Endothelial cell of umbilical vein (primary cell): ENCODE measurements around the gene ATP9B. TPM values are rescaled to one million over a fixed set of nuclear protein-coding genes. Genes with fewer than 3 reads are reported as not detected.

Source experiments
- BruUV-seq: library from RNA; stranded (reverse); fragments of 400-500 nt; replicated peaks from 2 replicates; lab custom pipeline; 2021; lab: Mats Ljungman, UMichigan
- CTCF ChIA-PET: fragments of 300-600, 350-600 bp; sonication (Branson Sonifier 250); formaldehyde crosslinking; loops from one replicate; lab custom pipeline; 2021; ENCODE audit warnings: antibody characterized with exemption, inconsistent platforms; lab: Charles Lee
- POLR2A ChIA-PET: fragments of 300-600, 350-600 bp; sonication (Branson Sonifier 250); formaldehyde crosslinking; loops from one replicate; lab custom pipeline; 2021; ENCODE audit warnings: antibody characterized with exemption, inconsistent platforms; lab: Charles Lee
- DNase-seq: peaks from one replicate; pipeline ENCODE4 v3.0.0-alpha.2; 2011; ENCODE audit warnings: low read depth, low spot score
- FAIRE-seq: peaks from 2 replicates; lab custom pipeline; 2011; peaks lifted over from hg19 to GRCh38; lab: Jason Lieb, UNC
- H2AFZ ChIP-seq: 2 replicates; pipeline ENCODE4 v1.6.0; 2012; ENCODE audit warnings: low read depth, low read length, control low read depth, inconsistent platforms
- H3K27ac ChIP-seq: 2 replicates; pipeline ENCODE4 v1.5.1; 2011; ENCODE audit warnings: low read depth, mild to moderate bottlenecking, control low read depth, low read length, moderate library complexity; ENCODE audit not compliant: insufficient read depth
- H3K27me3 ChIP-seq, 2 experiments: 2 replicates each; pipeline versions ENCODE4 v1.6.0 to v1.6.1; 2011; ENCODE audit warnings: low read length in 2 of 2, mixed read lengths in 1 of 2; ENCODE audit not compliant: control insufficient read depth in 2 of 2, insufficient read depth in 2 of 2
- H3K36me3 ChIP-seq, 2 experiments: 2 replicates in 1 of 2; 3 replicates in 1 of 2; pipeline ENCODE4 v1.5.1; 2011; ENCODE audit warnings: low read length in 2 of 2, mild to moderate bottlenecking in 1 of 2, moderate library complexity in 1 of 2; ENCODE audit not compliant: control insufficient read depth in 2 of 2, insufficient read depth in 2 of 2; ENCODE audit errors: extremely low read depth in 1 of 2
- H3K4me1 ChIP-seq: 3 replicates; pipeline ENCODE4 v1.5.1; 2011; ENCODE audit warnings: mild to moderate bottlenecking, low read length; ENCODE audit not compliant: control insufficient read depth, insufficient read depth; ENCODE audit errors: extremely low read depth
- H3K4me2 ChIP-seq: 2 replicates; pipeline ENCODE4 v1.6.1; 2011; ENCODE audit warnings: low read length, control low read depth, mixed read lengths; ENCODE audit not compliant: insufficient read depth
- H3K4me3 ChIP-seq, 3 experiments: fragments of 200-600 bp in 1 of 3; sonication (generic), shearing (Covaris generic) in 1 of 3; replicated peaks in 1 of 3; 2 replicates each; pipeline ENCODE4 v1.5.1; 2011 to 2016; ENCODE audit warnings: control low read depth in 3 of 3, low read length in 3 of 3, mild to moderate bottlenecking in 2 of 3, inconsistent platforms in 1 of 3, low read depth in 1 of 3, moderate library complexity in 1 of 3; ENCODE audit not compliant: insufficient read depth in 1 of 3
- H3K79me2 ChIP-seq: 2 replicates; pipeline ENCODE4 v1.6.0; 2012; ENCODE audit warnings: low read length, inconsistent platforms; ENCODE audit not compliant: control insufficient read depth, insufficient read depth
- H3K9ac ChIP-seq: replicated peaks from 2 replicates; pipeline ENCODE3; 2011; ENCODE audit warnings: low read length, control low read depth; ENCODE audit not compliant: insufficient read depth; ENCODE audit errors: extremely low read depth
- H3K9me1 ChIP-seq: replicated peaks from 3 replicates; pipeline ENCODE4 v1.6.0; 2011; ENCODE audit warnings: mild to moderate bottlenecking, low read length; ENCODE audit not compliant: control insufficient read depth, insufficient read depth; ENCODE audit errors: extremely low read depth
- H3K9me3 ChIP-seq: replicated peaks from 2 replicates; pipeline ENCODE4 v1.5.1; 2012; ENCODE audit warnings: low read length, inconsistent platforms; ENCODE audit not compliant: control insufficient read depth, insufficient read depth
- H4K20me1 ChIP-seq: replicated peaks from 2 replicates; pipeline ENCODE3; 2011; ENCODE audit warnings: mild to moderate bottlenecking, low read length; ENCODE audit not compliant: control insufficient read depth, insufficient read depth; ENCODE audit errors: extremely low read depth
- CTCF ChIP-seq, 2 donors: IDR thresholded peaks; 1 replicate in 1 of 2; 2 replicates in 1 of 2; pipeline ENCODE4 v1.5.1; 2011; ENCODE audit warnings: low read length in 2 of 2, mild to moderate bottlenecking in 2 of 2, moderate library complexity in 2 of 2, control low read depth in 1 of 2, inconsistent platforms in 1 of 2, low read depth in 1 of 2; ENCODE audit not compliant: insufficient read depth in 1 of 2; ENCODE audit errors: extremely low read depth in 1 of 2
- EZH2 ChIP-seq: IDR thresholded peaks from 2 replicates; pipeline ENCODE4 v1.6.1; 2012; ENCODE audit warnings: borderline replicate concordance, low read depth, mild to moderate bottlenecking, moderate library complexity, low read length, inconsistent platforms; ENCODE audit not compliant: severe bottlenecking
- FOS ChIP-seq: IDR thresholded peaks from 2 replicates; pipeline ENCODE4 v1.6.1; 2011; ENCODE audit warnings: mild to moderate bottlenecking, low read length, moderate library complexity, borderline replicate concordance; ENCODE audit not compliant: insufficient read depth
- GATA2 ChIP-seq: IDR thresholded peaks from 2 replicates; pipeline ENCODE4 v1.7.0; 2011; ENCODE audit warnings: low read depth, mild to moderate bottlenecking, moderate library complexity, mixed read lengths, low read length; ENCODE audit not compliant: insufficient read length, insufficient read depth
- JUN ChIP-seq: IDR thresholded peaks from 2 replicates; pipeline ENCODE4 v1.6.1; 2011; ENCODE audit warnings: borderline replicate concordance, low read depth; ENCODE audit not compliant: insufficient read length, insufficient read depth
- MAX ChIP-seq: IDR thresholded peaks from 2 replicates; pipeline ENCODE4 v1.6.1; 2011; ENCODE audit not compliant: insufficient read depth, insufficient read length
- MYC ChIP-seq: IDR thresholded peaks from one replicate; pipeline ENCODE4 v1.6.1; 2011; ENCODE audit warnings: mild to moderate bottlenecking, low read depth, low read length
- POLR2A ChIP-seq: IDR thresholded peaks from 2 replicates; pipeline ENCODE4 v1.6.1; 2012; ENCODE audit warnings: low read depth, mild to moderate bottlenecking, control low read depth, low read length
- POLR2AphosphoS5 ChIP-seq: IDR thresholded peaks from 2 replicates; pipeline ENCODE4 v1.6.1; 2012; ENCODE audit warnings: low read depth, mild to moderate bottlenecking, control low read depth, low read length, moderate library complexity; ENCODE audit not compliant: insufficient read depth
- dilution Hi-C: fragments of 300-500 bp; cut with MboI; formaldehyde crosslinking; loops from one replicate; pipeline ENCODE4 v1.15.0; 2019; ENCODE audit warnings: low sequenced_read_pairs; ENCODE audit not compliant: extremely low pct_ligation_motif_present
- intact Hi-C: fragments of 100-400 bp; cut with micrococcal nuclease; formaldehyde crosslinking; loops from one replicate; pipeline ENCODE4 v1.10.0; 2022
- polyA plus RNA-seq, 4 experiments: library from polyadenylated mRNA; depleted of rRNA in 3 of 4; stranded (reverse) in 3 of 4; unstranded in 1 of 4; fragments of >200 nt; gene quantifications; 2 replicates each; pipeline versions ENCODE4 v1.2.1 to v1.2.3, GENCODE V29; 2011 to 2012; ENCODE audit warnings: missing spikeins in 1 of 4
- total RNA-seq: library from RNA; stranded (reverse); gene quantifications from 2 replicates; pipeline ENCODE4 v1.2.3, GENCODE V29; 2021

Gene ATP9B
- total and polyA plus RNA-seq, 2 donors (not counting 3 experiments of a cell fraction or from before 2014, with no cell fraction given), result 14.6 to 18.2 TPM

GRCh38 chr18:79354350-79354749 lies 285.2 kb downstream of the ATP9B start:
- Histone ChIP-seq H4K20me1 (no peaks in the 10 kb centered on the region), H2AFZ (no peak overlapping the region), H3K9me1 (no peaks in the 10 kb centered on the region), H3K4me3 (no peak overlapping the region), H3K9me3 (no peaks in the 10 kb centered on the region), H3K4me2 (no peak overlapping the region), H3K79me2 (no peaks in the 10 kb centered on the region), H3K27me3 (no peaks in the 10 kb centered on the region), H3K4me1 (no peaks in the 10 kb centered on the region), H3K27ac (no peak overlapping the region), H3K9ac (no peak overlapping the region), H3K36me3 (peaks cover 0 to 2% of the 10 kb centered on the region in 2 experiments)
- no TSS peak for BruUV-seq
- ChIA-PET CTCF (no interaction called here), POLR2A (no interaction called here)
- no peak for DNase-seq
- dilution Hi-C loops (no loop called here), intact Hi-C loops (no loop called here)
- FAIRE-seq, result no peak
- TF ChIP-seq MAX, result no peak
- no peak for TF ChIP-seq FOS
- no peak for TF ChIP-seq JUN
- no peak for TF ChIP-seq GATA2
- no peak for TF ChIP-seq POLR2AphosphoS5
- TF ChIP-seq EZH2, result no peak
- TF ChIP-seq POLR2A, result no peak
- no peak for TF ChIP-seq MYC
- no peak for TF ChIP-seq CTCF (IDR thresholded peaks at IDR 0.05; ENCODE audit: extremely low read depth in 1 of 2, insufficient read depth in 1 of 2, low read depth in 1 of 2, low read length in 2 of 2)
